ENCODE data around the gene TRIO. TPM values are rescaled to one million over a fixed set of nuclear protein-coding genes. Genes with fewer than 3 reads are reported as not detected.

The TRIO gene
- total RNA-seq, 1 donor from 2014 or later, result 200 TPM

DNA sequence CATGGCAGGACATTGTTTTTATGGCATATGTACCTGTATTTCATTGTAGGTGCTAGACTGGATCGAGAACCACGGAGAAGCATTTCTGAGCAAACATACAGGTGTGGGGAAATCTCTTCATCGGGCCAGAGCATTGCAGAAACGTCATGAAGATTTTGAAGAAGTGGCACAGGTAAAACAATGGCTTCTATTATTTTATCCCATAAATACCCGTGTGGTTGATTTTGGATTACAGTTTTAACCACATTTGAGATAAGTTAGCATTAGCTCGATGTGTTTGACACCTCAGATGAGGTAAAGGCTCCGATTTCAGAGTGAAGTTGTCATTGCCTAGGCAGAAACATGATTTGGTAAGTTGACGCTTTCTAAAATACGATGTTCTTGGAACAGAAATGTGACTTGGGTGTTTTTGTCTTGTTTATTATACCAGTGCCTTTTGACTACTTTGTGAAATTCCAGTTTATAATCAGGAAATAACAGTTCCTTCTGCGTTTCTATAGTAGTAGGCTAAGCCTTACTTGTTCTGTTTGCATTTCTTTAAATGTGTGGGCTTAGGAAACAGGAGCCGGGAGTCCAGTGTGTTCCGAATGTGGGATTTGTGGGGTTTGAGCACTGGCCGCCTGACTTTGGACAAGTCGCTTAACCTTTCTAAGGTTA, 187.7 kb downstream of the TRIO start:
- peaks cover 18% of the 10 kb centered on the region for H3K36me3 Mint-ChIP-seq (ENCODE audit: low read depth)
- H3K27me3 Mint-ChIP-seq (ENCODE audit: low read depth), result no peaks in the 10 kb centered on the region
- DNase-seq (ENCODE audit: low spot score), result no peak
- H3K9me3 Mint-ChIP-seq (ENCODE audit: low read depth), result no peaks in the 10 kb centered on the region
- TF ChIP-seq, protein P1, sequence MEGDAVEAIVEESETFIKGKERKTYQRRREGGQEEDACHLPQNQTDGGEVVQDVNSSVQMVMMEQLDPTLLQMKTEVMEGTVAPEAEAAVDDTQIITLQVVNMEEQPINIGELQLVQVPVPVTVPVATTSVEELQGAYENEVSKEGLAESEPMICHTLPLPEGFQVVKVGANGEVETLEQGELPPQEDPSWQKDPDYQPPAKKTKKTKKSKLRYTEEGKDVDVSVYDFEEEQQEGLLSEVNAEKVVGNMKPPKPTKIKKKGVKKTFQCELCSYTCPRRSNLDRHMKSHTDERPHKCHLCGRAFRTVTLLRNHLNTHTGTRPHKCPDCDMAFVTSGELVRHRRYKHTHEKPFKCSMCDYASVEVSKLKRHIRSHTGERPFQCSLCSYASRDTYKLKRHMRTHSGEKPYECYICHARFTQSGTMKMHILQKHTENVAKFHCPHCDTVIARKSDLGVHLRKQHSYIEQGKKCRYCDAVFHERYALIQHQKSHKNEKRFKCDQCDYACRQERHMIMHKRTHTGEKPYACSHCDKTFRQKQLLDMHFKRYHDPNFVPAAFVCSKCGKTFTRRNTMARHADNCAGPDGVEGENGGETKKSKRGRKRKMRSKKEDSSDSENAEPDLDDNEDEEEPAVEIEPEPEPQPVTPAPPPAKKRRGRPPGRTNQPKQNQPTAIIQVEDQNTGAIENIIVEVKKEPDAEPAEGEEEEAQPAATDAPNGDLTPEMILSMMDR (IDR thresholded peaks at IDR 0.05), result no peak
- H3K4me3 Mint-ChIP-seq (ENCODE audit: unreplicated experiment), result no peak overlapping the region
- H3K4me1 Mint-ChIP-seq (ENCODE audit: low read depth), result peaks cover 64% of the 10 kb centered on the region
- peak overlapping the region; percentile 70 for H3K27ac Mint-ChIP-seq (ENCODE audit: unreplicated experiment)

DNA sequence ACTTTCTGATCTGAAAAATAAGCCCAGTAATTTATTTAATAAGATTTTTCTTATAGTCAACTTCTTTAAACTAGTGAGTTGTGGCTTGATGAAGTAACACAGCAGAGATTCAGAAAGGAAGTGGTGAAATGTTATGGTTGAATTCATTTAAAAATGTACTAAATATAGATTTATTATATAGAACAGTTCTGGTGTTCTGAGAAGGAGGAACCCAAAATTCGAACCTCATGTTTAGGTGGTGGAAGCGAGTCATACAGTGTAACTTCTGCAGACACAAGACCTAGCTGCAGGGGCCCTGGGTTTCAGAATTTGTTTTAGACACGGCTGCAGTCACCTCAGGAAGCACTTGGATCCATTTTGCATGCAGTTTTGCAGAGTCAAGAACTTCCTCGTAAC, 188.2 kb downstream of the TRIO start:
- no peaks in the 10 kb centered on the region for H3K9me3 Mint-ChIP-seq (ENCODE audit: low read depth)
- no peak for DNase-seq (ENCODE audit: low spot score)
- peak overlapping the region; percentile 70 for H3K27ac Mint-ChIP-seq (ENCODE audit: unreplicated experiment)
- peaks cover 65% of the 10 kb centered on the region for H3K4me1 Mint-ChIP-seq (ENCODE audit: low read depth)
- peaks cover 21% of the 10 kb centered on the region for H3K36me3 Mint-ChIP-seq (ENCODE audit: low read depth)
- no peak overlapping the region for H3K4me3 Mint-ChIP-seq (ENCODE audit: unreplicated experiment)
- H3K27me3 Mint-ChIP-seq (ENCODE audit: low read depth), result no peaks in the 10 kb centered on the region
- TF ChIP-seq, protein P1 (IDR thresholded peaks at IDR 0.05), result no peak

DNA sequence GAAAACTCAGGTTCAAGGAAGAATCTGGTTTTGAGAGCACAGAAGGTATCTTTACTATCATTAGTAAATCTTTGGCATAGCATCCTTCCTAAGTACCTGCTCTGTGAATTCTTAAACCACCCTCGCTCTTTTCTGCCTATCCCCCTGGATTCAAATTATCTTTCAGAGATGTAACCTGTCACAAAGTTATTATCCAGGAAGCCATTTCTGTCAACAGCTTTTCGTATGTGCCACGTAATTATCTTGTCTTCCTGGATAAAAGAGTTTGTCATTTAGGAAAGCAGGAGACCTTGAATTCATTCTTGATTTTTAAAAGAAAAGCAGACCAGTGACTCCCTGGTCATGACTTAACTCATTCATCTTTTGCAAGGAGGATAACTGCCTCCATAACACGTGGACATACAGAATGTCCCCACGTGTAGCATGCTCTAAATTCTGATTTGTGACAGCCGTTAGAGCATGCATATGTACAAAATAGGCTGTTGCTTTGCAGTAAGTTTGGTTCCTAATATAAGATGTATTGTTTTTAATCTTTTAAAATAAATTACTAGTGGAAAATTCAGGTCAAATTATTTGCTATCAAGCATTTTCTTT, 189.0 kb downstream of the TRIO start:
- H3K27ac Mint-ChIP-seq (ENCODE audit: unreplicated experiment), result peak overlapping the region; percentile 70

DNA sequence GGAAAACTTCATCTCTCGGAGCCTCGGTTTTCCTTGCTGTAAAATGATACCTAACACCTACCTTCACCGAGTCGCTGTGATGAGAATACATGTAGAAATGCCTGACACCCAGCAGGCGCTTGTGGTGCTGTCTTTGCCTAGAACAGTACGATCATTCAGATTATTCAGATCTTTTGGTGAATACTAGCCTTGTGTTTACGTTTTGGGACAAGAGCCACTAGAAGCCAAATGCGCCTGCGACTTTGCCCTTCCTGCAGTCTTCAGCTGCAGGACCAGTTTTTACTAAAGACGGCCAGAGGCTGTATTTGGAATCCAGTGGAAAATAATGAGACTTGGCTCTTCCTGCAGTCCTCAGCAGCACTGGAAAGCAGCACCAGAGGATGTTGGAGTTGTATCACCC, 189.6 kb downstream of the TRIO start:
- Mint-ChIP-seq H3K4me3 (ENCODE audit: unreplicated experiment) (no peak overlapping the region), H3K4me1 (ENCODE audit: low read depth) (peaks cover 73% of the 10 kb centered on the region), H3K27me3 (ENCODE audit: low read depth) (no peaks in the 10 kb centered on the region), H3K9me3 (ENCODE audit: low read depth) (no peaks in the 10 kb centered on the region), H3K27ac (ENCODE audit: unreplicated experiment) (peak overlapping the region; percentile 8), H3K36me3 (ENCODE audit: low read depth) (peaks cover 24% of the 10 kb centered on the region)
- TF ChIP-seq, protein P1 (IDR thresholded peaks at IDR 0.05), result no peak
- no peak for DNase-seq (ENCODE audit: low spot score)

More for the DNA sequence above, 189.0 kb downstream of the TRIO start:
- Mint-ChIP-seq H3K36me3 (ENCODE audit: low read depth) (peaks cover 24% of the 10 kb centered on the region), H3K9me3 (ENCODE audit: low read depth) (no peaks in the 10 kb centered on the region), H3K4me3 (ENCODE audit: unreplicated experiment) (no peak overlapping the region), H3K4me1 (ENCODE audit: low read depth) (peaks cover 70% of the 10 kb centered on the region), H3K27me3 (ENCODE audit: low read depth) (no peaks in the 10 kb centered on the region)
- no peak for DNase-seq (ENCODE audit: low spot score)
- TF ChIP-seq, protein P1 (IDR thresholded peaks at IDR 0.05), result no peak

DNA sequence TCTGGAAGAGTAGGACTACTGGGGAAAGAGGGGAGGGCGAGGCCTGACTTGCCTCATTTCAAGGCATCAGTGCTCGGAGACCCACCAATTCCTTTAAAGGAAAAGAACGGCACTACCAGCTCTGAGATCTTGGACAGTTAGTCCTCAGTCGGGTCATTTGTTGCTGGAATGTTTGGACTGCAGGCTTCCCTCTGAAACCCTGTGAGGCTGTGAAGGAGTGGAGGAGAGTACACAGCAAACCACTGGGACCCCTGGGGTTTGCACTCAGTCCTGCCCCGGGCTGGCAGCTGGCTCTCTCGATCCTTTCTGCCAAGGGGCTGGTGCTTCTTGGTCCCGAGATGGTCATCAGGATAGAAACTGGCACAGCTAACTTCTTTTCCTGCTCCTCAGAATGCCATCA, 194.5 kb downstream of the TRIO start:
- Mint-ChIP-seq H3K27ac (ENCODE audit: unreplicated experiment) (peak overlapping the region; percentile 92), H3K4me3 (ENCODE audit: unreplicated experiment) (no peak overlapping the region), H3K27me3 (ENCODE audit: low read depth) (no peaks in the 10 kb centered on the region), H3K4me1 (ENCODE audit: low read depth) (peaks cover 89% of the 10 kb centered on the region), H3K9me3 (ENCODE audit: low read depth) (no peaks in the 10 kb centered on the region), H3K36me3 (ENCODE audit: low read depth) (peaks cover 20% of the 10 kb centered on the region)
- TF ChIP-seq, protein P1 (IDR thresholded peaks at IDR 0.05), result no peak
- no peak for DNase-seq (ENCODE audit: low spot score)

All from chondrocyte (in vitro differentiated cells).